Upper lobe of left lung (tissue), 4 donors: Measurements from ENCODE around the gene BTBD6.

Experiments
- EP300 ChIP-seq, 4 donors: sonication (generic); formaldehyde crosslinking; IDR thresholded peaks; one replicate each; pipeline ENCODE4 v1.5.1; 2017; ENCODE audit warnings: antibody characterized with exemption in 4 of 4, control low read depth in 2 of 4
- POLR2AphosphoS5 ChIP-seq, 2 donors: sonication (generic); formaldehyde crosslinking; IDR thresholded peaks; one replicate each; pipeline ENCODE4 v1.5.1; 2017; ENCODE audit warnings: antibody characterized with exemption in 2 of 2

- TF ChIP-seq POLR2AphosphoS5 (IDR thresholded peaks at IDR 0.05) (no peak), EP300 (IDR thresholded peaks at IDR 0.05) (no peak)
Measured at GRCh38 chr14:105209646-105210045, 38.7 kb upstream of the BTBD6 start.
